Left ventricle myocardium inferior (tissue), 1 donor: Measurements from ENCODE around the gene PCDHGA1. TPM values are rescaled to one million over a fixed set of nuclear protein-coding genes. Genes with fewer than 3 reads are reported as not detected.
A peak's percentile ranks its signal among the peaks of the same experiment; 100 is the strongest.
"Not testable (repeated sequence)": the region's sequence is repeated elsewhere in the genome, so short reads cannot be mapped to it uniquely, and the experiment has no call there.

Experiments
- DNase-seq: peaks from one replicate; pipeline ENCODE4 v3.0.0-alpha.2; 2020
- H3K27ac ChIP-seq: fragments of 200-600 bp; replicated peaks from 2 replicates; pipeline ENCODE4 v1.8.0; 2021
- H3K27me3 ChIP-seq: fragments of 200-600 bp; 2 replicates; pipeline ENCODE4 v1.8.0; 2021; ENCODE audit warnings: low read depth
- H3K36me3 ChIP-seq: fragments of 200-600 bp; 2 replicates; pipeline ENCODE4 v1.8.0; 2021
- H3K4me1 ChIP-seq: fragments of 200-600 bp; 2 replicates; pipeline ENCODE4 v1.8.0; 2021
- H3K4me3 ChIP-seq: fragments of 200-600 bp; 2 replicates; pipeline ENCODE4 v1.8.0; 2021; ENCODE audit warnings: mild to moderate bottlenecking, moderate library complexity
- H3K9me3 ChIP-seq: fragments of 200-600 bp; replicated peaks from 2 replicates; pipeline ENCODE4 v1.8.0; 2021
- intact Hi-C: fragments of 100-400 bp; cut with micrococcal nuclease; formaldehyde crosslinking; loops from one replicate; pipeline ENCODE4 v1.11.0; 2022
- total RNA-seq: library from RNA; stranded (reverse); fragmentation: NEBNext Ultra II Directional; extraction: Animal tissue kit (Norgen Biotek cat#: 25700); gene quantifications from one replicate; pipeline ENCODE4 v1.2.1, GENCODE V29; 2021
- TF ChIP-seq, protein P1 (sequence below): fragments of 200-600 bp; IDR thresholded peaks from 2 replicates; pipeline ENCODE4 v1.8.0; 2021; ENCODE audit warnings: antibody characterized with exemption, mild to moderate bottlenecking, borderline replicate concordance
- donor health status: DM: no; HTN: yes; CAD: no; lungs with severe emphysema.

PCDHGA1 gene
- total RNA-seq, 1 donor from 2014 or later = 3.1 TPM

GRCh38 chr5:141371572-141372475, 41.5 kb downstream of the PCDHGA1 start:
- Histone ChIP-seq H3K27me3 (no peaks in the 10 kb centered on the region), H3K4me1 (peaks cover 59% of the 10 kb centered on the region), H3K9me3 (peaks cover 97% of the 10 kb centered on the region), H3K4me3 (peak overlapping the region; percentile 9), H3K36me3 (peaks cover 32% of the 10 kb centered on the region), H3K27ac (no peak overlapping the region)
- intact Hi-C loops = no loop called here
- no peak for DNase-seq
- TF ChIP-seq, protein P1, sequence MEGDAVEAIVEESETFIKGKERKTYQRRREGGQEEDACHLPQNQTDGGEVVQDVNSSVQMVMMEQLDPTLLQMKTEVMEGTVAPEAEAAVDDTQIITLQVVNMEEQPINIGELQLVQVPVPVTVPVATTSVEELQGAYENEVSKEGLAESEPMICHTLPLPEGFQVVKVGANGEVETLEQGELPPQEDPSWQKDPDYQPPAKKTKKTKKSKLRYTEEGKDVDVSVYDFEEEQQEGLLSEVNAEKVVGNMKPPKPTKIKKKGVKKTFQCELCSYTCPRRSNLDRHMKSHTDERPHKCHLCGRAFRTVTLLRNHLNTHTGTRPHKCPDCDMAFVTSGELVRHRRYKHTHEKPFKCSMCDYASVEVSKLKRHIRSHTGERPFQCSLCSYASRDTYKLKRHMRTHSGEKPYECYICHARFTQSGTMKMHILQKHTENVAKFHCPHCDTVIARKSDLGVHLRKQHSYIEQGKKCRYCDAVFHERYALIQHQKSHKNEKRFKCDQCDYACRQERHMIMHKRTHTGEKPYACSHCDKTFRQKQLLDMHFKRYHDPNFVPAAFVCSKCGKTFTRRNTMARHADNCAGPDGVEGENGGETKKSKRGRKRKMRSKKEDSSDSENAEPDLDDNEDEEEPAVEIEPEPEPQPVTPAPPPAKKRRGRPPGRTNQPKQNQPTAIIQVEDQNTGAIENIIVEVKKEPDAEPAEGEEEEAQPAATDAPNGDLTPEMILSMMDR = no peak

- TF ChIP-seq, protein P1 = peak; percentile 62
- Histone ChIP-seq H3K4me3 (peak within 1 kb of the TSS; percentile 52), H3K4me1 (peaks cover 57% of the 10 kb centered on the region), H3K9me3 (peaks cover 98% of the 10 kb centered on the region), H3K36me3 (peaks cover 43% of the 10 kb centered on the region), H3K27me3 (no peaks in the 10 kb centered on the region), H3K27ac (no peak within 1 kb of the TSS)
- intact Hi-C loops = no loop called here
- DNase-seq = no peak
Observed at GRCh38 chr5:141373673-141374317, 43.5 kb downstream of the PCDHGA1 start, which contains the start of gene PCDHGA6. PCDHGA6 (plus strand) TSS chr5:141373891; CDS start chr5:141374084, 193 bp downstream.

GRCh38 chr5:141374627-141375026, 44.3 kb downstream of the PCDHGA1 start:
- intact Hi-C loops = no loop called here
- peak overlapping the region; percentile 52 for H3K4me3 ChIP-seq
- DNase-seq = no peak
- no peaks in the 10 kb centered on the region for H3K27me3 ChIP-seq
- peaks cover 98% of the 10 kb centered on the region for H3K9me3 ChIP-seq
- no peak overlapping the region for H3K27ac ChIP-seq
- H3K36me3 ChIP-seq = peaks cover 43% of the 10 kb centered on the region
- H3K4me1 ChIP-seq = peaks cover 50% of the 10 kb centered on the region
- TF ChIP-seq, protein P1 = no peak

- Histone ChIP-seq H3K36me3 (peaks cover 48% of the 10 kb centered on the region), H3K9me3 (peaks cover 98% of the 10 kb centered on the region), H3K4me1 (peaks cover 45% of the 10 kb centered on the region)
- intact Hi-C loops, H3K4me3 ChIP-seq, H3K27me3 ChIP-seq, H3K27ac ChIP-seq, DNase-seq: not testable (repeated sequence)
Observed at GRCh38 chr5:141375444-141376155, 45.3 kb downstream of the PCDHGA1 start.

- H3K36me3 ChIP-seq = peaks cover 38% of the 10 kb centered on the region
- intact Hi-C loops = no loop called here
- H3K4me3 ChIP-seq = peak within 1 kb of the TSS; percentile 51
- H3K9me3 ChIP-seq = peaks cover 100% of the 10 kb centered on the region
- no peaks in the 10 kb centered on the region for H3K27me3 ChIP-seq
- DNase-seq = no peak
- peak within 1 kb of the TSS; percentile 13 for H3K27ac ChIP-seq
- H3K4me1 ChIP-seq = peaks cover 4% of the 10 kb centered on the region
- TF ChIP-seq, protein P1 = peak; percentile 47
Observed at GRCh38 chr5:141382469-141383294, 52.4 kb downstream of the PCDHGA1 start, which contains the start of gene PCDHGA7. PCDHGA7 (plus strand) TSS chr5:141382742; CDS start chr5:141382900, 158 bp downstream.
